Measurements from ENCODE around the gene STIMATE.

The STIMATE gene

DNA sequence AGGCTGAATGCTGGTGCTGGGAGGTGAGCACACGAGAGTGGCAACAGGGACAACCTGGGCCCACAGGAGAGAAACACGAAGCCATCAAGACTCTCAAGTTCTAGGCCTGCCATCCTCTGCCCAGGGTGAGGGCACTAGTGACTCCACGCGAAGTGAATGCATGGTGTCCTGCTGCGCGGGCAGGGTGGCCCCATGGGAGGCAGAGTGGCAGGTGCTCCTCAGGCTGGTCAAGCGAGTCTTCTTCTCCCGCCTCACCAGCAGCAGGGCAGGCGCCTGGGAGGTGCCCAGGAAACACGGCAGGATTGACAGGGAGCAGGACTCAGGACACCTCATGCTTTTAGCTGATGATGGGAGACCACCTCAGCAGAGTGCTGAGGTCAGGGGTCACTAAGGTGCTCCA lies 26.9 kb downstream of the STIMATE start:
- in situ Hi-C loops (cut with HindIII; ENCODE audit: low sequenced_read_pairs) = no loop called here
- TF ChIP-seq, protein P1, sequence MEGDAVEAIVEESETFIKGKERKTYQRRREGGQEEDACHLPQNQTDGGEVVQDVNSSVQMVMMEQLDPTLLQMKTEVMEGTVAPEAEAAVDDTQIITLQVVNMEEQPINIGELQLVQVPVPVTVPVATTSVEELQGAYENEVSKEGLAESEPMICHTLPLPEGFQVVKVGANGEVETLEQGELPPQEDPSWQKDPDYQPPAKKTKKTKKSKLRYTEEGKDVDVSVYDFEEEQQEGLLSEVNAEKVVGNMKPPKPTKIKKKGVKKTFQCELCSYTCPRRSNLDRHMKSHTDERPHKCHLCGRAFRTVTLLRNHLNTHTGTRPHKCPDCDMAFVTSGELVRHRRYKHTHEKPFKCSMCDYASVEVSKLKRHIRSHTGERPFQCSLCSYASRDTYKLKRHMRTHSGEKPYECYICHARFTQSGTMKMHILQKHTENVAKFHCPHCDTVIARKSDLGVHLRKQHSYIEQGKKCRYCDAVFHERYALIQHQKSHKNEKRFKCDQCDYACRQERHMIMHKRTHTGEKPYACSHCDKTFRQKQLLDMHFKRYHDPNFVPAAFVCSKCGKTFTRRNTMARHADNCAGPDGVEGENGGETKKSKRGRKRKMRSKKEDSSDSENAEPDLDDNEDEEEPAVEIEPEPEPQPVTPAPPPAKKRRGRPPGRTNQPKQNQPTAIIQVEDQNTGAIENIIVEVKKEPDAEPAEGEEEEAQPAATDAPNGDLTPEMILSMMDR (IDR thresholded peaks at IDR 0.05; ENCODE audit: low read depth, low read length) = no peak
- H3K4me3 ChIP-seq (ENCODE audit: low read depth, low read length) = no peak overlapping the region
- no peak for DNase-seq (ENCODE audit: low read depth, low spot score)

DNA sequence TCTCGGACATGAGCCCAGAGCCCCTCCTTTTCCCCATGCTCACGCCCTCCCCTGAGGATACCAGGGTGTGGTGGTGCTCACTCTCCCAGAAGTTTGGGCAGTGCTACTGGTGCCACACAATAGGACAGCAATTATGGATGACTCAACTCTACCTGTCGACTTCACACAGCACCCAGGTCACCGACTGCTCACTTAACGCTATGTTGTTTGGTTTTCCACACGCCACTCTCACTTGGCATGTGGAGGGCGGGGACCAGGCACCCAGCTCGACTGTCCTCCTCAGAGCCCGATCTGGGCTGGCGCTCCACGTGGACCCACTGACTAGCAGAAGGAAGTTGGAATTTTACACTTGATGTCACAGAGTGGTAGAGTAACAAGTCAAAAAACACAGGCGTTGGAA lies 30.9 kb downstream of the STIMATE start:
- no peak overlapping the region for H3K4me3 ChIP-seq (ENCODE audit: low read depth, low read length)
- TF ChIP-seq, protein P1 (IDR thresholded peaks at IDR 0.05; ENCODE audit: low read depth, low read length) = no peak
- in situ Hi-C loops (cut with HindIII; ENCODE audit: low sequenced_read_pairs) = no loop called here
- no peak for DNase-seq (ENCODE audit: low read depth, low spot score)

DNA sequence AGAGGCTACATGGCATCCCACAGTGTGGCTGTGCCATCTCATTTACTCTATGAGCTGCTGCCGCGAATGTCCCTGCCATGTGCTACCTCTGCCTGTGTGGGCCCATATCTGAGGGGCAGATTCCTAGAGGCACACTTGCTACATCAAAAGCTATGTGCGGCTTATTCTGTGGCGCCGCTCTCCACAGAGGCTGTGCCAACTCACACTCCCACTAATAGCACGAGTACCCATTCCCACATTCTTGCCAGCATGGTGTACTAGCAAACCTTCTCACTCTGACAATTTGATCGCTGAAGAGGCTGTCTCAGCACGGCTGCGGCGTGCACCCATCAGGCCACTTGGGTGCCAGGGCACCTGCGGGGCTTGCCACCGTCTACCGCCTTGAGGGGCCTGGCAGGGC lies 31.4 kb downstream of the STIMATE start:
- no peak overlapping the region for H3K4me3 ChIP-seq (ENCODE audit: low read depth, low read length)
- TF ChIP-seq, protein P1 (IDR thresholded peaks at IDR 0.05; ENCODE audit: low read depth, low read length) = no peak
- in situ Hi-C loops (cut with HindIII; ENCODE audit: low sequenced_read_pairs) = no loop called here
- DNase-seq (ENCODE audit: low read depth, low spot score) = no peak

DNA sequence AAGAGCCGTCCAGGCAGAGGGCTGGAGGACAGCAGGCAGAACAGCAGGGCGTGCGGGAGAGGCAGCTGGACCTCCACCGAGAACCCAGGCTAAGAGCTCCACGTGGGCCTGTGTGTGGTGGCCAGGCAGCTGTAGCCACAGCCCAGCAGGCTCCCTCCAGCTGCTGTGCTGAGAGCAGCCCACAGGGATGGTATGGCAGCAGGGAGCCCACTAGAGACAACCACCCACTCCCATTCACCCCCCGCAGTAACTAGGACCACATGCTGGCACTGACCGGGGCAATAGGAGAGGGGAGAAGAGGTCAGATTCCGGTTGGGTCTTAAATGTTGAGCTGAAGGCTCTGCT lies 37.0 kb downstream of the STIMATE start:
- no peak for DNase-seq (ENCODE audit: low read depth, low spot score)
- TF ChIP-seq, protein P1 (IDR thresholded peaks at IDR 0.05; ENCODE audit: low read depth, low read length) = no peak
- in situ Hi-C loops (cut with HindIII; ENCODE audit: low sequenced_read_pairs) = no loop called here
- H3K4me3 ChIP-seq (ENCODE audit: low read depth, low read length) = no peak overlapping the region

DNA sequence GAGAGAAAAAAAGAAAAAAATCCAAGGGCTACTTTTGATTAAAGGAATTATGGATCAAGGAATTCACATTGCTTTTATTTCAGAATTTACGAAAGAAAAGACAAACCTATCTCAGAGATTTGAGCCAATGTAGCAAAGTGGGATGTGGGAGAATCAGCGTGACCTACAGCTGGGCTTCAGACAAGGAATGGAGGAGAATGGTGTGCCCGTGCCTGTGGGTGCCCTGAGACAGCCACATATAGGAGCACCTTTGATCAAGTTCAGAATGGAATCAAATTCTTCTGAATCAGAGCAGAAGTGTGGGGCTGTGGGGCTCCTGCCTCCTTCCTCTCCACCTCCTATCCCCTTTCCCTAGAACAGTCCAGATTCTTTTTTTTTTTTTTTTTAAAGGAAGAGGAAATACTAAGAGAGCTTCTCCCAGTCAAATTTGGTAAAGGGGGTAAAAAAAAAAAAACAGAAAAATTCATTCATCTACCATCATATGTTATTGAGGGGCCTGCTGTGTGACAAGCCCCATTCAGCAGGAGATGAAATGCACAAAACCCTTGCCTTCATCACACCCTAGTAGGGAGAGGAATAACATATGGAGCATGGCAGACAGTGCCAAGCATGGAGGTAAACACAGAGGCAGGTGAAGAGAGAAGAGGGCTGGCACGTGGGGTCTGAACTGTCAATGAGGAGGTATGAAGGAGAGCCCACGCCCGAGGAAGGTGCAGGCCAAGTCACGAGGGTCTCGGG lies 37.5 kb downstream of the STIMATE start:
- no peak for DNase-seq (ENCODE audit: low read depth, low spot score)
- in situ Hi-C loops (cut with HindIII; ENCODE audit: low sequenced_read_pairs) = no loop called here
- TF ChIP-seq, protein P1 (IDR thresholded peaks at IDR 0.05; ENCODE audit: low read depth, low read length) = no peak
- no peak overlapping the region for H3K4me3 ChIP-seq (ENCODE audit: low read depth, low read length)

DNA sequence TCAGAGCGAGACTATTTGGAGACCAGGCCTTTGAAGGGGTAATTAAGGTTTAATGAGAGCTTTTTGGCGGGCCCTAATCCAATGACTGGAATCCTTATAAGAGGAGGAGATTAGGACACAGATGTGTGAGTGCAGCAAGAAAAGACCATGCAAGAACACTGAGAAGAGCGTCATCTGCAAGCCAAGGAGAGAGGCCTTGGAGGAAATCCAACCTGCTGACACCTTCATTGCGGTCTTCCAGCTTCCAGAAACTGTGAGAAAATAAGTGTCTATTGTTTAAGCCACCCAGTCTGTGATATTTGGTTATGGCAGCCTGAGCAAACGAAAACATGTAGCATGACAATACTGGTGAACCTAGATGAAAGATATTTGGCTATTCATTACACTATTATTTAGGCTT lies 39.5 kb downstream of the STIMATE start:
- in situ Hi-C loops (cut with HindIII; ENCODE audit: low sequenced_read_pairs) = no loop called here
- TF ChIP-seq, protein P1 (IDR thresholded peaks at IDR 0.05; ENCODE audit: low read depth, low read length) = no peak
- no peak overlapping the region for H3K4me3 ChIP-seq (ENCODE audit: low read depth, low read length)
- no peak for DNase-seq (ENCODE audit: low read depth, low spot score)
